WTC11 (cell line): ENCODE measurements around the gene SRPK3. TPM values are rescaled to one million over a fixed set of nuclear protein-coding genes. Genes with fewer than 3 reads are reported as not detected.

Source experiments
- ATAC-seq: fragments of 200-7000 bp; cut with Tn5 transposase; 2 replicates; pipeline ENCODE4 v1.10.0; 2021; ENCODE audit warnings: mild to moderate bottlenecking, moderate library complexity
- CTCF ChIA-PET: fragments of 300-600 bp; sonication (Branson Sonifier 250); formaldehyde crosslinking; loops from one replicate; lab custom pipeline; 2021; ENCODE audit warnings: antibody characterized with exemption; lab: Charles Lee
- POLR2A ChIA-PET: fragments of 350-600 bp; sonication (Branson Sonifier 250); formaldehyde crosslinking; loops from one replicate; lab custom pipeline; 2021; ENCODE audit warnings: antibody characterized with exemption; lab: Charles Lee
- DNase-seq: peaks from one replicate; pipeline ENCODE4 v3.0.0; 2021; ENCODE audit warnings: low spot score
- H3K27ac Mint-ChIP-seq: 2 replicates; pipeline ENCODE4 v1.8.0; 2021; ENCODE audit warnings: mixed read lengths
- H3K27me3 Mint-ChIP-seq: 2 replicates; pipeline ENCODE4 v1.8.0; 2021; ENCODE audit warnings: low read depth, mild to moderate bottlenecking, moderate library complexity, mixed read lengths
- H3K36me3 Mint-ChIP-seq: 2 replicates; pipeline ENCODE4 v1.8.0; 2021; ENCODE audit warnings: mixed read lengths
- H3K4me1 Mint-ChIP-seq: 2 replicates; pipeline ENCODE4 v1.8.0; 2022; ENCODE audit warnings: mixed read lengths
- H3K4me3 Mint-ChIP-seq: 2 replicates; pipeline ENCODE4 v1.8.0; 2021; ENCODE audit warnings: mild to moderate bottlenecking, moderate library complexity, mixed read lengths
- H3K9me3 Mint-ChIP-seq: 2 replicates; pipeline ENCODE4 v1.8.0; 2021; ENCODE audit warnings: mixed read lengths
- ATF3 ChIP-seq: sonication (generic); formaldehyde crosslinking; conservative IDR thresholded peaks from 2 replicates; pipeline ENCODE4 v1.8.1; 2022; ENCODE audit warnings: mild to moderate bottlenecking, missing genetic modification reagents
- ATF6 ChIP-seq: sonication (generic); formaldehyde crosslinking; IDR thresholded peaks from 2 replicates; pipeline ENCODE4 v1.8.1; 2023; ENCODE audit warnings: mild to moderate bottlenecking, missing genetic modification reagents
- CBFB ChIP-seq: sonication (generic); formaldehyde crosslinking; IDR thresholded peaks from 2 replicates; pipeline ENCODE4 v1.8.1; 2022; ENCODE audit warnings: mild to moderate bottlenecking, low read depth, missing genetic modification reagents
- CREM ChIP-seq: sonication (generic); formaldehyde crosslinking; IDR thresholded peaks from 2 replicates; pipeline ENCODE4 v1.8.1; 2022; ENCODE audit warnings: mild to moderate bottlenecking, missing genetic modification reagents, moderate library complexity
- E2F5 ChIP-seq: sonication (generic); formaldehyde crosslinking; IDR thresholded peaks from 2 replicates; pipeline ENCODE4 v1.8.1; 2022; ENCODE audit warnings: mild to moderate bottlenecking, moderate library complexity, missing genetic modification reagents
- FOXJ3 ChIP-seq: sonication (generic); formaldehyde crosslinking; IDR thresholded peaks from 2 replicates; pipeline ENCODE4 v1.9.0; 2021; ENCODE audit warnings: missing genetic modification reagents, mild to moderate bottlenecking, borderline replicate concordance
- FOXP1 ChIP-seq: sonication (generic); formaldehyde crosslinking; IDR thresholded peaks from 2 replicates; pipeline ENCODE4 v1.8.0; 2022; ENCODE audit warnings: missing genetic modification reagents, mild to moderate bottlenecking, moderate library complexity, borderline replicate concordance
- HMGA2 ChIP-seq: fragments of 250-450 bp; sonication (Bioruptor Pico); IDR thresholded peaks from 2 replicates; pipeline ENCODE4 v1.4.0; 2021; ENCODE audit warnings: mild to moderate bottlenecking, moderate library complexity
- HMGXB4 ChIP-seq: sonication (generic); formaldehyde crosslinking; IDR thresholded peaks from 2 replicates; pipeline ENCODE4 v1.8.1; 2023; ENCODE audit warnings: mild to moderate bottlenecking, moderate library complexity, missing genetic modification reagents
- IRF1 ChIP-seq: sonication (generic); formaldehyde crosslinking; IDR thresholded peaks from 2 replicates; pipeline ENCODE4 v1.8.0; 2023; ENCODE audit warnings: missing genetic modification reagents
- KAT7 ChIP-seq: sonication (generic); formaldehyde crosslinking; IDR thresholded peaks from 2 replicates; pipeline ENCODE4 v1.8.1; 2023; ENCODE audit warnings: missing genetic modification reagents, mild to moderate bottlenecking, borderline replicate concordance
- MAX ChIP-seq: sonication (generic); formaldehyde crosslinking; IDR thresholded peaks from 2 replicates; pipeline ENCODE4 v1.8.0; 2022; ENCODE audit warnings: mild to moderate bottlenecking, missing genetic modification reagents
- MLX ChIP-seq: sonication (generic); formaldehyde crosslinking; IDR thresholded peaks from 2 replicates; pipeline ENCODE4 v1.8.1; 2023; ENCODE audit warnings: mild to moderate bottlenecking, missing genetic modification reagents, moderate library complexity
- NFATC4 ChIP-seq: fragments of 250-450 bp; sonication (Bioruptor Pico); IDR thresholded peaks from 2 replicates; pipeline ENCODE4 v1.9.0; 2021; ENCODE audit warnings: mild to moderate bottlenecking
- NR3C1 ChIP-seq: sonication (generic); formaldehyde crosslinking; conservative IDR thresholded peaks from 2 replicates; pipeline ENCODE4 v1.8.1; 2023; ENCODE audit warnings: low read depth, mild to moderate bottlenecking, missing genetic modification reagents
- OVOL2 ChIP-seq: fragments of 250-450 bp; sonication (Bioruptor Pico); IDR thresholded peaks from 2 replicates; pipeline ENCODE4 v1.9.0; 2021; ENCODE audit warnings: mild to moderate bottlenecking, borderline replicate concordance
- PREB ChIP-seq: sonication (generic); formaldehyde crosslinking; IDR thresholded peaks from 2 replicates; pipeline ENCODE4 v1.8.1; 2022; ENCODE audit warnings: mild to moderate bottlenecking, missing genetic modification reagents, moderate library complexity, borderline replicate concordance
- PRRX2 ChIP-seq: fragments of 250-450 bp; sonication (Bioruptor Pico); IDR thresholded peaks from 2 replicates; pipeline ENCODE4 v1.8.0; 2021; ENCODE audit warnings: mild to moderate bottlenecking
- SP1 ChIP-seq: sonication (generic); formaldehyde crosslinking; conservative IDR thresholded peaks from 2 replicates; pipeline ENCODE4 v1.8.1; 2022; ENCODE audit warnings: missing genetic modification reagents
- TCF7 ChIP-seq: sonication (generic); formaldehyde crosslinking; IDR thresholded peaks from 2 replicates; pipeline ENCODE4 v1.8.0; 2022; ENCODE audit warnings: mild to moderate bottlenecking, low read depth, missing genetic modification reagents, moderate library complexity
- USF1 ChIP-seq: sonication (generic); formaldehyde crosslinking; IDR thresholded peaks from 2 replicates; pipeline ENCODE4 v1.8.0; 2022; ENCODE audit warnings: mild to moderate bottlenecking, missing genetic modification reagents
- ZNF138 ChIP-seq: sonication (generic); formaldehyde crosslinking; conservative IDR thresholded peaks from 2 replicates; pipeline ENCODE4 v1.8.1; 2022; ENCODE audit warnings: mild to moderate bottlenecking, moderate library complexity, missing genetic modification reagents
- ZNF423 ChIP-seq: fragments of 250-450 bp; sonication (Bioruptor Pico); IDR thresholded peaks from 2 replicates; pipeline ENCODE4 v2.1.2; 2022; ENCODE audit warnings: mild to moderate bottlenecking, moderate library complexity
- ZNF512 ChIP-seq: sonication (generic); formaldehyde crosslinking; IDR thresholded peaks from 2 replicates; pipeline ENCODE4 v1.8.1; 2022; ENCODE audit warnings: missing genetic modification reagents, borderline replicate concordance
- total RNA-seq: library from RNA; stranded (reverse); gene quantifications from 3 replicates; pipeline ENCODE4 v1.2.3, GENCODE V29; 2021

SRPK3 gene
- total RNA-seq, 1 experiment from 2014 or later, result not detected

GRCh38 chrX:153784325-153784967 is 3.6 kb downstream of the SRPK3 start:
- DNase-seq (no peak), ATAC-seq (no peak)
- no peak overlapping the region for H3K27ac Mint-ChIP-seq
- peaks cover 3% of the 10 kb centered on the region for H3K36me3 Mint-ChIP-seq
- ChIA-PET CTCF (no interaction called here), POLR2A (no interaction called here)
- H3K4me1 Mint-ChIP-seq, result no peaks in the 10 kb centered on the region; the same call in 1 of the 2 replicates
- TF ChIP-seq MAX (CRISPR knock-in tag) (no peak), ZNF423 (CRISPR knock-in tag) (no peak), PRRX2 (CRISPR knock-in tag) (no peak), PREB (CRISPR knock-in tag) (no peak), IRF1 (CRISPR knock-in tag) (no peak), TCF7 (CRISPR knock-in tag) (no peak), ATF6 (CRISPR knock-in tag) (no peak), SP1 (no peak), KAT7 (no peak), FOXP1 (CRISPR knock-in tag) (no peak), HMGA2 (CRISPR knock-in tag) (no peak), E2F5 (CRISPR knock-in tag) (no peak), ATF3 (CRISPR knock-in tag) (no peak)
- H3K27me3 Mint-ChIP-seq, result no peaks in the 10 kb centered on the region
- H3K9me3 Mint-ChIP-seq, result no peaks in the 10 kb centered on the region
- H3K4me3 Mint-ChIP-seq, result no peak overlapping the region

- ATAC-seq (no peak), DNase-seq (no peak)
- no peak overlapping the region for H3K27ac Mint-ChIP-seq
- CTCF ChIA-PET, result no interaction called here
- H3K27me3 Mint-ChIP-seq, result no peaks in the 10 kb centered on the region
- H3K4me1 Mint-ChIP-seq, result no peaks in the 10 kb centered on the region
- no peak overlapping the region for H3K4me3 Mint-ChIP-seq
- H3K36me3 Mint-ChIP-seq, result peaks cover 3% of the 10 kb centered on the region
- no peaks in the 10 kb centered on the region for H3K9me3 Mint-ChIP-seq
- POLR2A ChIA-PET, result interaction anchor here (0.6 kb wide), 1 partner anchor 212 kb away, joined by 8 read pairs; no protein-coding TSS in a partner anchor
- no peak for TF ChIP-seq MLX (CRISPR knock-in tag)
- TF ChIP-seq NR3C1, result no peak
- no peak for TF ChIP-seq KAT7
- no peak for TF ChIP-seq OVOL2 (CRISPR knock-in tag)
- TF ChIP-seq CBFB (CRISPR knock-in tag), result no peak
- no peak for TF ChIP-seq HMGA2 (CRISPR knock-in tag)
- no peak for TF ChIP-seq ZNF512
- no peak for TF ChIP-seq FOXJ3 (CRISPR knock-in tag)
- no peak for TF ChIP-seq FOXP1 (CRISPR knock-in tag)
- TF ChIP-seq CREM (CRISPR knock-in tag), result no peak
- TF ChIP-seq HMGXB4 (CRISPR knock-in tag), result no peak
- no peak for TF ChIP-seq ZNF138 (CRISPR knock-in tag)
- TF ChIP-seq USF1 (CRISPR knock-in tag), result no peak
- TF ChIP-seq NFATC4, result no peak
Observed at GRCh38 chrX:153786669-153787068, 5.8 kb downstream of the SRPK3 start.
